ENCODE measurements around the gene DNAH9. TPM values are rescaled to one million over a fixed set of nuclear protein-coding genes. Genes with fewer than 3 reads are reported as not detected.

The DNAH9 gene
- total RNA-seq, 2 donors from 2014 or later: not detected

- no peak for ATAC-seq (ENCODE audit: insufficient number of reproducible peaks, low FRiP score, low read depth)
- Histone ChIP-seq H3K9me3 (no peaks in the 10 kb centered on the region), H3K4me3 (no peak overlapping the region), H3K27ac (no peak overlapping the region), H3K27me3 (replicated peaks; ENCODE audit: insufficient read depth) (no peaks in the 10 kb centered on the region), H3K36me3 (no peaks in the 10 kb centered on the region), H3K4me1 (ENCODE audit: control insufficient read depth in 1 of 2, low read depth in 2 of 2) (no peaks in the 10 kb centered on the region)
- no peak for DNase-seq (ENCODE audit: low spot score)
- no peak for TF ChIP-seq CTCF (IDR thresholded peaks at IDR 0.05)
These were observed 24.2 kb downstream of the DNAH9 start for GRCh38 chr17:11622492-11622891.

DNA sequence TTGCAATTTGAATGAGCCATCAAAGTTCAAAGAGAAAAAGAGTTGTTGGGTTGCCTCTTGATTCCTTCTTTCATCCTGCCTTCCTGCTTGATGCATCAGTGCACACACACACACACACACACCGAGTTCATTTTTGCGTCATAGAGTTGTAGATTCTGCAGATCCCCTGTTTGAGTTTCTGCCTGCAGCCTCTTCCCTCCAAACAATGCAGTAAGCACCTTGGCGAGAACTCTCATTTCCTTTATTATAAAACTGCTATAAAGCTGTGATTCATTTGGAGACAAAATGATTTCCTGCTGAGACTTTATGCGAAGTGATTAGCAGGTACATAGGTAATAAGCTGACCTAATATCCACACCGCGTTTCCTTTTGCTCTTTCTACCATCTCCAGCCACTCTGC lies 26.7 kb downstream of the DNAH9 start:
- no peaks in the 10 kb centered on the region for H3K27me3 ChIP-seq (replicated peaks; ENCODE audit: insufficient read depth)
- ATAC-seq (ENCODE audit: insufficient number of reproducible peaks, low FRiP score, low read depth): no peak
- no peak overlapping the region for H3K27ac ChIP-seq
- H3K4me1 ChIP-seq (ENCODE audit: control insufficient read depth in 1 of 2, low read depth in 2 of 2): no peaks in the 10 kb centered on the region
- H3K9me3 ChIP-seq: no peaks in the 10 kb centered on the region
- no peak for TF ChIP-seq CTCF (IDR thresholded peaks at IDR 0.05)
- no peaks in the 10 kb centered on the region for H3K36me3 ChIP-seq
- no peak overlapping the region for H3K4me3 ChIP-seq
- DNase-seq (ENCODE audit: low spot score): no peak

DNA sequence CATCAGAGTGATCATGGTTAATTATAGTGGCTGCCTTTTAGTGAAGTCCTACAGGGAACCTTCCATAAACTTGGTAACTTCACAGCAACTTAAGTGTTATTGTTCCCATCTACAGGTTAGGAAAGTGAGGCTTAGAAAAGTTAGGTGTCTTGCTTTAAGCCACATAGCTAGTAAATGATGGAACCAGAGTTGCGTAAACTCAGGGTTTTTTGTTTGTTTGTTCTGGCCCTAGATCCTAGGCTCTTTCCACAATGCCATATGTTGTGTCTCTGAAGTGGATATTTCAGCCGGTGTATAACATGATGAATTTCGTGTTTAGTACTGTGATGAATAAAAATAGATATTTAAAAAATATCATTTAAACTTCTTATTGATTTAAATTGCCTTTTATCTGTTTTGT lies 27.6 kb downstream of the DNAH9 start:
- ATAC-seq (ENCODE audit: insufficient number of reproducible peaks, low FRiP score, low read depth) (no peak), DNase-seq (ENCODE audit: low spot score) (no peak)
- H3K9me3 ChIP-seq: no peaks in the 10 kb centered on the region
- H3K27me3 ChIP-seq (replicated peaks; ENCODE audit: insufficient read depth): no peaks in the 10 kb centered on the region
- no peaks in the 10 kb centered on the region for H3K36me3 ChIP-seq
- no peaks in the 10 kb centered on the region for H3K4me1 ChIP-seq (ENCODE audit: control insufficient read depth in 1 of 2, low read depth in 2 of 2)
- no peak overlapping the region for H3K4me3 ChIP-seq
- no peak for TF ChIP-seq CTCF (IDR thresholded peaks at IDR 0.05)
- H3K27ac ChIP-seq: no peak overlapping the region

DNA sequence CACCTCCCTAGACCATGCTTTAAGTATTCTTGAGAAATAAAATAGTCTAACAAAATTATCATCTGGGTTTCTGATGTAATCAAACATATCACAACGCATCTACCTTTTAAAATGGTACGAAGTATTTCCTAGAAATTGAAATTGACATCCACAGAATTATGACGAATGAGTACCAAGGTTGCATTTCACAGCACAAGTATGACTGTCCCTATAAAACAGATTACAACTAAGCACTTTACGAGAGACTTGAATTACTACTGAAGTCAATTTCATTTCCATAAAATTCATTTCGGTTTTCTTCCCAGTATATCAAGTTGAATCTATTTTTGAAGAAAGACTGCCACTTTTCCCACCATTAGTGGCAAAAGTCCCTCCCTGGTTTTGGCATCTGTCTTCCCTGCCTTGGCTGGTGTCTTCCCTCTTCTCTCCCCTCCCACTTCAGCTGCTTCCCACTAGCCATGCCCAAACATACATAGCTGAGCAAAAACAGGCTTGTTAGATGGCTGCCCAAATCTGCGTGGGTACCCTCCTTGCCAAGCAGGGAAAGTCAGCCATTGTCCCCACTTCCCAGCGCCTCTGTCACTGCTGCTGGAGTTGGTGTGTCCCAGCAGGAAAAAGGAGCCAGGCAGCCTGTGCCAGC lies 29.2 kb downstream of the DNAH9 start:
- no peak overlapping the region for H3K4me3 ChIP-seq

GRCh38 chr17:11628374-11628773 lies 30.1 kb downstream of the DNAH9 start:
- Histone ChIP-seq H3K4me3 (no peak overlapping the region), H3K36me3 (no peaks in the 10 kb centered on the region), H3K4me1 (ENCODE audit: control insufficient read depth in 1 of 2, low read depth in 2 of 2) (no peaks in the 10 kb centered on the region), H3K27me3 (replicated peaks; ENCODE audit: insufficient read depth) (no peaks in the 10 kb centered on the region), H3K9me3 (no peaks in the 10 kb centered on the region), H3K27ac (no peak overlapping the region)
- DNase-seq (ENCODE audit: low spot score) (no peak), ATAC-seq (ENCODE audit: insufficient number of reproducible peaks, low FRiP score, low read depth) (no peak)
- no peak for TF ChIP-seq CTCF (IDR thresholded peaks at IDR 0.05)

More for the DNA sequence above, 29.2 kb downstream of the DNAH9 start:
- H3K27ac ChIP-seq: no peak overlapping the region
- no peaks in the 10 kb centered on the region for H3K4me1 ChIP-seq (ENCODE audit: control insufficient read depth in 1 of 2, low read depth in 2 of 2)
- DNase-seq (ENCODE audit: low spot score): no peak
- no peaks in the 10 kb centered on the region for H3K9me3 ChIP-seq
- TF ChIP-seq CTCF (IDR thresholded peaks at IDR 0.05): no peak
- H3K27me3 ChIP-seq (replicated peaks; ENCODE audit: insufficient read depth): no peaks in the 10 kb centered on the region
- no peak for ATAC-seq (ENCODE audit: insufficient number of reproducible peaks, low FRiP score, low read depth)
- H3K36me3 ChIP-seq: no peaks in the 10 kb centered on the region
